Lower leg skin (tissue), 3 donors: ENCODE data around the gene KRT74.

Experiments
- CTCF ChIP-seq, 3 donors: fragments of 450-650 bp; IDR thresholded peaks; one replicate each; pipeline ENCODE4 v1.5.1; 2016; ENCODE audit warnings: antibody characterized with exemption in 3 of 3, mild to moderate bottlenecking in 3 of 3, moderate library complexity in 2 of 3
- POLR2A ChIP-seq, 2 donors: fragments of 450-650 bp; IDR thresholded peaks; one replicate each; pipeline ENCODE4 v1.6.1; 2016 to 2017; ENCODE audit warnings: antibody characterized with exemption in 2 of 2, mild to moderate bottlenecking in 1 of 2, moderate library complexity in 1 of 2

GRCh38 chr12:52523824-52524223 is 49.8 kb downstream of the KRT74 start:
- TF ChIP-seq CTCF (IDR thresholded peaks at IDR 0.05) (no peak), POLR2A (IDR thresholded peaks at IDR 0.05) (no peak)
